OCI-LY1 (cell line): Measurements from ENCODE around the gene SENP3.
A peak's percentile ranks its signal among the peaks of the same experiment; 100 is the strongest.

ENCODE experiments used
- H2AFZ ChIP-seq: fragments of 200-600 bp; sonication (generic), shearing (Covaris generic); 2 replicates; pipeline ENCODE4 v1.6.0; 2014; ENCODE audit warnings: antibody characterized with exemption, mild to moderate bottlenecking, low read length
- H3F3A ChIP-seq: fragments of 200-600 bp; sonication (generic), shearing (Covaris generic); 2 replicates; pipeline ENCODE4 v1.6.0; 2014; ENCODE audit warnings: mild to moderate bottlenecking, antibody characterized with exemption, low read length, moderate library complexity; ENCODE audit not compliant: insufficient read depth
- H3K27ac ChIP-seq: fragments of 200-600 bp; sonication (generic); 2 replicates; pipeline ENCODE4 v1.5.1; 2014; ENCODE audit warnings: low read length, mixed run types, mild to moderate bottlenecking, low read depth; ENCODE audit not compliant: poor library complexity, severe bottlenecking
- H3K27me3 ChIP-seq: fragments of 200-600 bp; sonication (generic); 2 replicates; pipeline ENCODE4 v1.6.0; 2014; ENCODE audit warnings: antibody characterized with exemption, mild to moderate bottlenecking, low read length, moderate library complexity; ENCODE audit not compliant: insufficient read depth
- H3K36me3 ChIP-seq: fragments of 200-600 bp; sonication (generic); 2 replicates; pipeline ENCODE4 v1.6.1; 2014; ENCODE audit warnings: mild to moderate bottlenecking, antibody characterized with exemption, low read length, moderate library complexity, mixed read lengths; ENCODE audit not compliant: insufficient read depth
- H3K4me1 ChIP-seq: fragments of 200-600 bp; sonication (generic); 2 replicates; pipeline ENCODE4 v1.5.1; 2014; ENCODE audit warnings: mild to moderate bottlenecking, low read length, moderate library complexity; ENCODE audit not compliant: insufficient read depth, severe bottlenecking
- H3K4me2 ChIP-seq: fragments of 200-600 bp; sonication (generic), shearing (Covaris generic); 2 replicates; pipeline ENCODE4 v1.6.1; 2014; ENCODE audit warnings: low read length
- H3K4me3 ChIP-seq: fragments of 200-600 bp; sonication (generic); 2 replicates; pipeline ENCODE4 v1.5.1; 2014; ENCODE audit warnings: low read length, low read depth, mild to moderate bottlenecking, mixed read lengths; ENCODE audit not compliant: poor library complexity, severe bottlenecking
- H3K79me2 ChIP-seq: fragments of 200-600 bp; shearing (Covaris generic); 2 replicates; pipeline ENCODE4 v1.6.1; 2016; ENCODE audit warnings: mixed run types, low read length, mixed read lengths; ENCODE audit not compliant: insufficient read depth
- H3K9ac ChIP-seq: fragments of 200-600 bp; sonication (generic), shearing (Covaris generic); 2 replicates; pipeline ENCODE4 v1.6.1; 2014; ENCODE audit warnings: mild to moderate bottlenecking, low read length, mixed read lengths
- H3K9me2 ChIP-seq: fragments of 200-600 bp; sonication (generic), shearing (Covaris generic); 2 replicates; pipeline ENCODE4 v1.6.1; 2014; ENCODE audit warnings: low read depth, mild to moderate bottlenecking, low read length, mixed read lengths
- H3K9me3 ChIP-seq: fragments of 200-600 bp; shearing (Covaris generic); 2 replicates; pipeline ENCODE4 v1.6.1; 2014; ENCODE audit warnings: low read length, mixed read lengths
- H4K20me1 ChIP-seq: fragments of 200-600 bp; sonication (generic), shearing (Covaris generic); 2 replicates; pipeline ENCODE4 v1.6.0; 2016; ENCODE audit warnings: mild to moderate bottlenecking, low read length; ENCODE audit not compliant: insufficient read depth
- CTCF ChIP-seq: fragments of 200-600 bp; sonication (generic), shearing (Covaris generic); IDR thresholded peaks from 2 replicates; pipeline ENCODE4 v1.5.1; 2017; ENCODE audit warnings: mild to moderate bottlenecking, antibody characterized with exemption, low read length, moderate library complexity, mixed read lengths
- EZH2 ChIP-seq: fragments of 200-600 bp; sonication (generic), shearing (Covaris generic); IDR thresholded peaks from 2 replicates; pipeline ENCODE4 v1.8.0; 2017; ENCODE audit warnings: borderline replicate concordance, mixed run types, mild to moderate bottlenecking, antibody characterized with exemption, low read length, moderate library complexity, mixed read lengths

Gene SENP3

GRCh38 chr17:7582396-7583252, 20.9 kb downstream of the SENP3 start:
- TF ChIP-seq CTCF (no peak), EZH2 (no peak)
- Histone ChIP-seq H3K27ac (peak overlapping the region; percentile 88), H3F3A (peaks cover 23% of the 10 kb centered on the region; the same call in 1 of the 2 replicates), H3K4me1 (peaks cover 53% of the 10 kb centered on the region), H3K79me2 (no peaks in the 10 kb centered on the region), H3K4me3 (peak overlapping the region; percentile 76), H3K9me3 (no peaks in the 10 kb centered on the region), H3K36me3 (peaks cover 33% of the 10 kb centered on the region), H3K9ac (peak overlapping the region; percentile 81), H4K20me1 (no peaks in the 10 kb centered on the region), H2AFZ (no peak overlapping the region), H3K9me2 (no peaks in the 10 kb centered on the region), H3K27me3 (no peaks in the 10 kb centered on the region), H3K4me2 (peak overlapping the region; percentile 73)

GRCh38 chr17:7583253-7584109, 21.8 kb downstream of the SENP3 start, which contains the start of gene MPDU1:
TSS of gene MPDU1 (plus strand) at chr17:7583852. CDS start at chr17:7583863, 11 bp downstream.
- Histone ChIP-seq H3K9me2 (no peaks in the 10 kb centered on the region), H3F3A (peaks cover 17% of the 10 kb centered on the region; the same call in 1 of the 2 replicates), H3K4me1 (peaks cover 53% of the 10 kb centered on the region), H3K79me2 (no peaks in the 10 kb centered on the region), H4K20me1 (no peaks in the 10 kb centered on the region), H3K9me3 (no peaks in the 10 kb centered on the region), H3K4me3 (peak within 1 kb of the TSS; percentile 76), H3K9ac (peak within 1 kb of the TSS; percentile 81), H3K36me3 (peaks cover 33% of the 10 kb centered on the region; the same call in 1 of the 2 replicates), H3K4me2 (peak within 1 kb of the TSS; percentile 73), H3K27ac (peak within 1 kb of the TSS; percentile 88), H2AFZ (no peak within 1 kb of the TSS), H3K27me3 (no peaks in the 10 kb centered on the region)
- TF ChIP-seq CTCF (no peak), EZH2 (no peak)

- Histone ChIP-seq H3K4me2 (no peak overlapping the region), H3K79me2 (no peaks in the 10 kb centered on the region), H4K20me1 (no peaks in the 10 kb centered on the region), H3K9me2 (no peaks in the 10 kb centered on the region), H3F3A (no peaks in the 10 kb centered on the region), H3K4me3 (no peak overlapping the region), H2AFZ (no peak overlapping the region), H3K4me1 (peaks cover 33% of the 10 kb centered on the region), H3K36me3 (peaks cover 49% of the 10 kb centered on the region; the same call in 1 of the 2 replicates), H3K9ac (no peak overlapping the region), H3K9me3 (no peaks in the 10 kb centered on the region), H3K27ac (no peak overlapping the region), H3K27me3 (no peaks in the 10 kb centered on the region)
- TF ChIP-seq EZH2, result no peak
- peak; percentile 75 for TF ChIP-seq CTCF
These were observed 25.1 kb downstream of the SENP3 start for GRCh38 chr17:7586673-7587419.
